DND-41 (cell line): ENCODE measurements around the gene ABHD5.

Experiments
- EZH2 ChIP-seq: IDR thresholded peaks from 3 replicates; pipeline ENCODE4 v1.6.1; 2012; ENCODE audit warnings: borderline replicate concordance, low read depth, mild to moderate bottlenecking, moderate library complexity, low read length, inconsistent platforms; ENCODE audit not compliant: severe bottlenecking
- TF ChIP-seq, protein P1 (sequence below): IDR thresholded peaks from 2 replicates; pipeline ENCODE4 v1.5.1; 2012; ENCODE audit warnings: borderline replicate concordance, low read length, moderate library complexity, mild to moderate bottlenecking; ENCODE audit not compliant: poor library complexity, severe bottlenecking; ENCODE audit errors: extremely low read depth

DNA sequence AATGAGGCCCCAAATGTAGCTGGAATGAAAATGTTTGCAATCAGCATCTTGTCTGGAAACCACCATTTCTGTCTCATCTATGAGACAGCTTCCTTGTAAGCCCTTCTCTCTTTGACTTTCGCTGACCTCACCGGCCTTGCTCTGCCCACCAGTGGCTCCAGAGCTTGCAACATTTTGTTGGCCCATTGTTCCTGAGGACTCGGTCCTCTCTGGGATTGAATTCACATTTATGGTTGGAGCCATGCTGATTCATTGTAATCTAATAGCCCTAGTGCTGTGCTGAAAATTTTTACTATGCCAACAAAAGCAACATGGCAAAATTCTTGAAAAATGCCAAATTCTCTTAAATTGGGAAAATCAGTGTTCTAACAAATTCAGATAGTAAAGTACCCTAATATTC is 37.2 kb downstream of the ABHD5 start:
- TF ChIP-seq, protein P1, sequence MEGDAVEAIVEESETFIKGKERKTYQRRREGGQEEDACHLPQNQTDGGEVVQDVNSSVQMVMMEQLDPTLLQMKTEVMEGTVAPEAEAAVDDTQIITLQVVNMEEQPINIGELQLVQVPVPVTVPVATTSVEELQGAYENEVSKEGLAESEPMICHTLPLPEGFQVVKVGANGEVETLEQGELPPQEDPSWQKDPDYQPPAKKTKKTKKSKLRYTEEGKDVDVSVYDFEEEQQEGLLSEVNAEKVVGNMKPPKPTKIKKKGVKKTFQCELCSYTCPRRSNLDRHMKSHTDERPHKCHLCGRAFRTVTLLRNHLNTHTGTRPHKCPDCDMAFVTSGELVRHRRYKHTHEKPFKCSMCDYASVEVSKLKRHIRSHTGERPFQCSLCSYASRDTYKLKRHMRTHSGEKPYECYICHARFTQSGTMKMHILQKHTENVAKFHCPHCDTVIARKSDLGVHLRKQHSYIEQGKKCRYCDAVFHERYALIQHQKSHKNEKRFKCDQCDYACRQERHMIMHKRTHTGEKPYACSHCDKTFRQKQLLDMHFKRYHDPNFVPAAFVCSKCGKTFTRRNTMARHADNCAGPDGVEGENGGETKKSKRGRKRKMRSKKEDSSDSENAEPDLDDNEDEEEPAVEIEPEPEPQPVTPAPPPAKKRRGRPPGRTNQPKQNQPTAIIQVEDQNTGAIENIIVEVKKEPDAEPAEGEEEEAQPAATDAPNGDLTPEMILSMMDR = no peak
- no peak for TF ChIP-seq EZH2
